Kidney tubule cell (primary cell): ENCODE measurements around the gene CACNA1C.
A peak's percentile ranks its signal among the peaks of the same experiment; 100 is the strongest.

Experiments
- DNase-seq: peaks from one replicate; pipeline ENCODE4 v3.0.0-alpha.2; 2018; ENCODE audit warnings: low spot score

Gene CACNA1C

DNA sequence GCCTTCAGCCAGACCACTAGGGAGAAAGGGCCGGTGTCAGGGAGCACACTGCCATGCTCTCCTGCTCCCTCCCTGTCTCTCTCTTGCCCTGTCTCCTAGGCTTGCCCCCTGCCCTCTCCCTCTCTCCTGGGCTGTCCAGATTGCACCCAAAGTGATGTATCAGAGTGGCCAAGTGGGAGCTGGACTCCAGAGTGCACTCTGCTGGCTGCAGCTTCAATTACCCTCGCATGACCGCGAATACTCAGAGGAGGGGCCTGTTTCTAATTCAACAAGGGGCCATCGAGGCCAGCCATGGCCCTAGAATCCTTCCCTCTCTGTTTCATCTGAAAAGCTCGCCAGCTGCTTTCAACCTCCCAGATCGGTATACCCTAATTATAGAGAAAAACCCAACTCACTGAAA lies 535.6 kb downstream of the CACNA1C start:
- DNase-seq: no peak

- DNase-seq: no peak
These were observed 536.6 kb downstream of the CACNA1C start for GRCh38 chr12:2589381-2589780.

- no peak for DNase-seq
These were observed 540.3 kb downstream of the CACNA1C start for GRCh38 chr12:2593045-2593444.

GRCh38 chr12:2596441-2596840 lies 543.7 kb downstream of the CACNA1C start:
- DNase-seq: no peak

- DNase-seq: no peak
These were observed 552.5 kb downstream of the CACNA1C start for GRCh38 chr12:2605301-2605700.

GRCh38 chr12:2606186-2606910 lies 553.6 kb downstream of the CACNA1C start:
- no peak for DNase-seq

DNA sequence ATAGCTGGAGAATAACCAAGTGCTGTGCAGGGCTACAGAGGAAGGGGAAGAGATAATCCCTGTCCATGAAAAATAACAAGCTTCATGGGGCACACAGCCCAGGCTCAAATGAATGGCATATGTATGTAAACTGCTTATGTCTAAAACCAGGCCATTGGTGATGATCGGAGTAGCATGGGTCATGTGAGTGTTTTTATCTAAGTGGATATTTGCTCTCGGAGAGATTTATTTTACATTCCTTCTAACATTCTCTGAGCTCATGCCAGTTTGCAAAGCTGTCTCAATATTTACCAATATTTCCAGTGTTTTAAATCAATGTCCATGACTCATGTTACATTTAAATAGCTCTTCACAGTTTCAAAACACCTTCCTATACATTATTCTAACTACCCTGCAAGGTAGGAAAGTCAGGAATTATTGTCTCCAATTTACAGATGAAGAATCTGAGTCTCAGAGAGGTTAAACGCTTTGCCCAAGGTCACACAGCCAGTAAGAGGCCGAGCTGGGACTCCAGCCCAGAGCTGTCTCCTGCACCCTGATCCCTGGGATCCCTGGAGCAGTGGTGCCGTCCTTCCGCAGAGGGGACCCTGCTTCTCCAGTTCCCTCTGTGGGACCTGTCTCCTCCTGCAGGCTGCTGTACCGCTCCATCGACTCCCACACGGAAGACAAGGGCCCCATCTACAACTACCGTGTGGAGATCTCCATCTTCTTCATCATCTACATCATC lies 555.3 kb downstream of the CACNA1C start:
- DNase-seq: no peak

DNA sequence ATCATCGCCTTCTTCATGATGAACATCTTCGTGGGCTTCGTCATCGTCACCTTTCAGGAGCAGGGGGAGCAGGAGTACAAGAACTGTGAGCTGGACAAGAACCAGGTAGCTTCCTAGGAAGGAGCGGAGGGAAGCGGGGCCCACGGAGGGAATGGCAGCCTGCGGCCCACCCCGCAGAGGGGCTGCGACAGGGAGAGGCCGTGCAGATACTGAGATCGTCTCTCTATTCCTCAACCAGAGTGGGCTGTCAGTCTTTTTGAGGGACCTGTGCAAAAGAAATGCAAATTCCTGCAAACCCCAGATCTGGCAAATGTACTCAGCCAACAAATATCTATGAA lies 555.8 kb downstream of the CACNA1C start:
- no peak for DNase-seq

DNA sequence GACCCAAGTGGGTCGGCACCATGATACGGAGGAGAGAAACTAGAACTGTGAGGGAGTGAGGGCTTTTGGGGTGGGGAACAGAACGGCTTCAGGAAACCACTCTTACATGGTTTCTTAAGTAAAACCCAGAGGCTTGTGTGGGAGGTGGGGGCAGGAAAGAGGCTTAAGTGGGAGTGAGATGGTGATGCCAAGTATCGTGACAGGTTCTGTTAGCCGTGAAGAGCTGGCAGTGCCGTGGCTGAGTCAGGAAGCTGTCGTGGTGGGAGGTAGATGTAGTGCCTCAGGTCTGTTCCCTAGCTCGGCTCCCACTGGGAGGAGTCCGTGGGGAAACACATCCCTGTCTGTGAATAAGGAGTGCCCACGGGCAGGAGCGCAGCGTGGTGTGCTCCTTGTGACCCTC lies 556.2 kb downstream of the CACNA1C start:
- DNase-seq: no peak

DNA sequence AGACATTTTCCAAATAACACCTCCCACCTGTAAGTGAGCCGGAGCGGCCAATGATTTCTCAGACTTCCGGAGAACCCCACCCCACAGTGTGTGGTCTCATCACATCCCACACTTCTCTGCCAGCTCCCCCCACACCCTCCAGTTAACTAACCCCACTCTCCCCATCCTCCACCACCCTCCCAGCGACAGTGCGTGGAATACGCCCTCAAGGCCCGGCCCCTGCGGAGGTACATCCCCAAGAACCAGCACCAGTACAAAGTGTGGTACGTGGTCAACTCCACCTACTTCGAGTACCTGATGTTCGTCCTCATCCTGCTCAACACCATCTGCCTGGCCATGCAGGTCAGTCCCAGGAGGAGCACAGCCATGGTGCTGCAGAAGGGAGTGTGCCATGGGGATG lies 557.6 kb downstream of the CACNA1C start:
- DNase-seq: no peak

DNA sequence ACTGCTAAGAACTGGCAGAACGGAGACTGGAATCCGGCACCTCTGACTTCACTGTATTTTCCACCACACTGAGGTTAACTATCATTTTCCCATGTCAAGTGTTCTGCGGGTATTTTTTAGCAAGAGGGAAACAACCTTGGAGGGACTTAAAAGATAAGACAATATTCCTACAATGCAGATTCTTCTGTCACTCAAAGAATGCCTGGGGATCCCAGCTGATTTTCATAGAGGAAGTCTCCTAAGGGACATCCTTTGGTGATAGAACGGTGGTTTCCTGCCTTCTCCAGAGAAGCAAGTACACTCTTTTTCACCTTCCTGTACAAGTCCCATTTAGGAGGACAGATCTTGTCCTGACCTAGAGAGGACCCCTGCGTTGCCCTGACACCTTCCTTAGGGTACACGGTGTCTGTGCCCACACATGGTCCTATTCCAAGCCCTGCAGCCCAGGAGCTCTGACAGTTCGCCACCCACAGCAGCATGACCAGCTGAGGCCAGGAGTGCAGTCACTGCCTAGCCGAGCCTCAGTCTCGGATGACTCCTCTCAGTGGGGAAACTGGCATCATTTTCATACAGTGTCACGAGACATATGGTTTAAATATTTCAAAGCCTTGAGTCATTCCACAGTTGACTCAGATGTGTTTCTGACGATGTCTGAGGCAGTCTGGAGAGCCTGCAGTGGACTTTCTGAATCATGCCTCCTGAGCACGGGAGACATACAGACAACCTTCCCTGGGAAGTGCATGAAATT lies 560.7 kb downstream of the CACNA1C start:
- DNase-seq: peak; percentile 95

GRCh38 chr12:2614341-2614740 lies 561.6 kb downstream of the CACNA1C start:
- DNase-seq: no peak

DNA sequence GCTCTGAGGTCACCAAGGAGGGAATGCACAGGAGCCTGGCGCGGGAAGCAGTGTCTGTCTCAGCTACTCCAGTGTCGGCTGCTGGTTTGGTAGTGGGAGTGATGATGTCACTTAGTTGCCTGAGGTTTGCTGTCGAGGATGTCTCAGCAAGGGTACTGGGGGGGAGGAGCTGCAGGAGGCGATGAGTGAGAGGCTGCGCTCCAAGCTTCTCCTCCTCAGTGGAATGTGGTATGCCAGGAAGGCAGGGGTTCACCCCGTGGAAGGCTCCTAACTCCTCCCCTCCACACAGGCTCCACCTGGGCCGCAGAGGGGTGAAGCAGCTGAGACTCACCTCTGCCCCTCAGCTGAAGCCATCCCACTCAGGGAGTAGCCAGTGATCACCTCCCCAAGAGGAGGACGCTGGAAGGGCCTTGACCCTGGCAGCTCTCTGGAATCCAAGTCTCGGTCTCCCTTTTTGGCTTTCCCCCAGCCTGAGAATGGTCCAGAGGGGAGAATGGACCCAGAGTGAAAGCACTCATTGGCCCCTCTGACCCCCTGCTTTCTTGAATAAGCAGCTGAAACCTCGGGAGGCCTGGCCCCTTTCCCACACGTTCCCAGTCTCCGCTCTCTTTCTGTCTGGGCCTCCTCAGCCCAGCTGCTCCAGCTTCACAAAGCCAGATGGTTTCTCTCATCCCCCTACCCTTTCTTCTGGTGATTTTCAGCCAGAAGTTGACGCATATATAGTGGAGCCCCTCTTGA lies 563.0 kb downstream of the CACNA1C start:
- DNase-seq: peak; percentile 27

- DNase-seq: no peak
These were observed 564.0 kb downstream of the CACNA1C start for GRCh38 chr12:2616763-2617162.

GRCh38 chr12:2617365-2617764 lies 564.6 kb downstream of the CACNA1C start:
- no peak for DNase-seq

DNA sequence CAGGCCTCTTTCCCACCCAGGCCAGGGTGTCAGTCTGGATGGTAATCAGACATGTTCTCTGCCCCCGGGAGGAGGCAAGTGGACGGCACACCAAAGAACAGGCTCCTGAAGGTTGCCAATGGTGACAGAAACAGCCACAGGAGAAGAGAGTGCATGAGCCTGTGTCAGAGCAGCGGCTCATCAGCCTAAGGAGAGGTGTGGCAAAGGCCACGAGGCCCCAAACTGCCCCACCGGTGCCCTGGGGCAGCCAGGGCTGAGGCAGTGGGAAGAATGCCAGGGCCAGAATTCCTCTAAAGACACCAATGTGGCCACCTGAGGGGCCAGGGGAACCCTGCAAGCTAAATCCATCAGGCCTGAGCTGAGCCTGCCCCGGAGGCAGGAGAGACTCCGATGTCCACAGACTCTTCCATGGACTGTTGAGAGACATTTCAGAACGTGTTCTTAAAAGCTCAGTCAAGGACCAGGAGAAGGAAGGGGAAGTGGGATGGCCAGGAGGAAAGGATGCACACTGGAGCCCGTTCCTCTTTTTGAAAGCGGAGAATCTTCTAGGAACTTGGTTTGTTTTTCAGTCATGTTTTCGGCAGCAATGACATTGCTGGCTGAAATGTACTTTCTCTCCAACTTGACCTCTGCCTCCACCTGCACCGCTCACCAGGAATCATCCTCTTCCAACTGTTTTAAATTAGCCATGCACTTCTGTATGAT lies 565.7 kb downstream of the CACNA1C start:
- no peak for DNase-seq

GRCh38 chr12:2619136-2619535 lies 566.3 kb downstream of the CACNA1C start:
- no peak for DNase-seq

DNA sequence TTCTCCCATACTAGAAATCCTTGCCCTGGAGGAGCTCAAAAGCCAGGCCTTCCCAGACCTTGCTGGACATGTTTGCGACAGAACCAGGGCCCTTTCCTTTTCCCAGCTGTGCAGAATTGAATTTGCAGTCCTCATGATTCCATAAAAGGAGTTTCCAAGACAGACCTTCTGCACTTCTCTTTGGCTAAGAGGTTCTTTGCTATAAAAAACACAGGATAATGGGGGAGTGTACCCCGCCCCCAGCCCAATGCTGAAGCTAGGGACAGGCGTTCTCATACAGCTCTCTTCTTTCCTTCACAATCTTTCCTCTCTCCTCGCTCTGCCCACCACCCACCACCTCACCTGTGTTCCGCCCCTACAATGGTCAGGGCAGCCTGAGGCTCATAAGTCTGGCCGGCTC lies 569.7 kb downstream of the CACNA1C start:
- no peak for DNase-seq

- no peak for DNase-seq
These were observed 570.7 kb downstream of the CACNA1C start for GRCh38 chr12:2623472-2623871.

- DNase-seq: peak; percentile 41
These were observed 571.9 kb downstream of the CACNA1C start for GRCh38 chr12:2624543-2625288.

GRCh38 chr12:2625289-2625612 lies 572.5 kb downstream of the CACNA1C start:
- peak; percentile 25 for DNase-seq
